ENCODE data around the gene ZBTB16.
A peak's percentile ranks its signal among the peaks of the same experiment; 100 is the strongest.

The ZBTB16 gene, protein sequence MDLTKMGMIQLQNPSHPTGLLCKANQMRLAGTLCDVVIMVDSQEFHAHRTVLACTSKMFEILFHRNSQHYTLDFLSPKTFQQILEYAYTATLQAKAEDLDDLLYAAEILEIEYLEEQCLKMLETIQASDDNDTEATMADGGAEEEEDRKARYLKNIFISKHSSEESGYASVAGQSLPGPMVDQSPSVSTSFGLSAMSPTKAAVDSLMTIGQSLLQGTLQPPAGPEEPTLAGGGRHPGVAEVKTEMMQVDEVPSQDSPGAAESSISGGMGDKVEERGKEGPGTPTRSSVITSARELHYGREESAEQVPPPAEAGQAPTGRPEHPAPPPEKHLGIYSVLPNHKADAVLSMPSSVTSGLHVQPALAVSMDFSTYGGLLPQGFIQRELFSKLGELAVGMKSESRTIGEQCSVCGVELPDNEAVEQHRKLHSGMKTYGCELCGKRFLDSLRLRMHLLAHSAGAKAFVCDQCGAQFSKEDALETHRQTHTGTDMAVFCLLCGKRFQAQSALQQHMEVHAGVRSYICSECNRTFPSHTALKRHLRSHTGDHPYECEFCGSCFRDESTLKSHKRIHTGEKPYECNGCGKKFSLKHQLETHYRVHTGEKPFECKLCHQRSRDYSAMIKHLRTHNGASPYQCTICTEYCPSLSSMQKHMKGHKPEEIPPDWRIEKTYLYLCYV

GRCh38 chr11:114059278-114059983 lies at the start of gene ZBTB16:
Gene ZBTB16 (plus strand): TSS chr11:114059711. CDS start chr11:114063301, 3,590 bp downstream.
- Histone ChIP-seq H3K36me3 (ENCODE audit: control insufficient read depth, insufficient read depth, low read length) (no peaks in the 10 kb centered on the region), H3K27me3 (ENCODE audit: control insufficient read depth, insufficient read depth, low read length) (no peaks in the 10 kb centered on the region), H3K4me3 (ENCODE audit: low read depth, low read length) (peak within 1 kb of the TSS; percentile 72), H3K9me3 (ENCODE audit: control insufficient read depth, low read length) (no peaks in the 10 kb centered on the region), H3K4me2 (ENCODE audit: low read length) (peak within 1 kb of the TSS; percentile 68), H2AFZ (peak within 1 kb of the TSS; percentile 71), H3K27ac (peak within 1 kb of the TSS; percentile 98), H3K9ac (peak within 1 kb of the TSS; percentile 94), H3K79me2 (peaks cover 24% of the 10 kb centered on the region), H3K4me1 (no peaks in the 10 kb centered on the region)
- TF ChIP-seq, protein P1, sequence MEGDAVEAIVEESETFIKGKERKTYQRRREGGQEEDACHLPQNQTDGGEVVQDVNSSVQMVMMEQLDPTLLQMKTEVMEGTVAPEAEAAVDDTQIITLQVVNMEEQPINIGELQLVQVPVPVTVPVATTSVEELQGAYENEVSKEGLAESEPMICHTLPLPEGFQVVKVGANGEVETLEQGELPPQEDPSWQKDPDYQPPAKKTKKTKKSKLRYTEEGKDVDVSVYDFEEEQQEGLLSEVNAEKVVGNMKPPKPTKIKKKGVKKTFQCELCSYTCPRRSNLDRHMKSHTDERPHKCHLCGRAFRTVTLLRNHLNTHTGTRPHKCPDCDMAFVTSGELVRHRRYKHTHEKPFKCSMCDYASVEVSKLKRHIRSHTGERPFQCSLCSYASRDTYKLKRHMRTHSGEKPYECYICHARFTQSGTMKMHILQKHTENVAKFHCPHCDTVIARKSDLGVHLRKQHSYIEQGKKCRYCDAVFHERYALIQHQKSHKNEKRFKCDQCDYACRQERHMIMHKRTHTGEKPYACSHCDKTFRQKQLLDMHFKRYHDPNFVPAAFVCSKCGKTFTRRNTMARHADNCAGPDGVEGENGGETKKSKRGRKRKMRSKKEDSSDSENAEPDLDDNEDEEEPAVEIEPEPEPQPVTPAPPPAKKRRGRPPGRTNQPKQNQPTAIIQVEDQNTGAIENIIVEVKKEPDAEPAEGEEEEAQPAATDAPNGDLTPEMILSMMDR (IDR thresholded peaks at IDR 0.05) = no peak

GRCh38 chr11:114010931-114011330 lies 48.6 kb upstream of the ZBTB16 start:
- H2AFZ ChIP-seq = no peak overlapping the region
- TF ChIP-seq, protein P1 (IDR thresholded peaks at IDR 0.05) = no peak
- H3K36me3 ChIP-seq (ENCODE audit: control insufficient read depth, insufficient read depth, low read length) = no peaks in the 10 kb centered on the region
- no peaks in the 10 kb centered on the region for H3K9me3 ChIP-seq (ENCODE audit: control insufficient read depth, low read length)
- H3K27me3 ChIP-seq (ENCODE audit: control insufficient read depth, insufficient read depth, low read length) = no peaks in the 10 kb centered on the region
- no peaks in the 10 kb centered on the region for H3K79me2 ChIP-seq
- H3K4me1 ChIP-seq = no peaks in the 10 kb centered on the region
- no peak overlapping the region for H3K27ac ChIP-seq
- H3K9ac ChIP-seq = no peak overlapping the region
- H3K4me2 ChIP-seq (ENCODE audit: low read length) = no peak overlapping the region
- no peak overlapping the region for H3K4me3 ChIP-seq (ENCODE audit: low read depth, low read length)

DNA sequence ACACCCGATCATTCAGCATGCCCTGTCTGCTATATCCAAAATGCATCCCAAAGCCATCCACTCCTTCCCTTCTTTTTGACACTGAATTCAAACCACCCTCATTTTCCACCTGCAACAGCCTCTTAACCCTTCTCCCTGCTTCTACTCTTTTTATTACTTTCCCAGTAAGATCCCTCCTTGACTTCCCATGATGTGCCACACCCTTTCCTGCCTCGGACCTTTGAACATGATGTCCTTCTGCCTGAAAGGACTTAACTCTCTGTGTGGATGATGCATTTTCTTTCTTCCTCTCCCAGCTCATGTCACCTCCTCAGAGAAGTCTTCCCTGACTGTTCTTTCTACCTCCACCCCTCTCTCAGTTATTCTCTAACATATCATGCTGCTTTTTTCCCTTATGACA lies 48.1 kb upstream of the ZBTB16 start:
- H3K27me3 ChIP-seq (ENCODE audit: control insufficient read depth, insufficient read depth, low read length) = no peaks in the 10 kb centered on the region
- no peak overlapping the region for H3K4me3 ChIP-seq (ENCODE audit: low read depth, low read length)

GRCh38 chr11:114015117-114015516 lies 44.4 kb upstream of the ZBTB16 start:
- TF ChIP-seq, protein P1 (IDR thresholded peaks at IDR 0.05) = no peak
- H3K9me3 ChIP-seq (ENCODE audit: control insufficient read depth, low read length) = no peaks in the 10 kb centered on the region
- H3K27me3 ChIP-seq (ENCODE audit: control insufficient read depth, insufficient read depth, low read length) = no peaks in the 10 kb centered on the region
- no peak overlapping the region for H3K27ac ChIP-seq
- no peaks in the 10 kb centered on the region for H3K4me1 ChIP-seq
- H3K9ac ChIP-seq = no peak overlapping the region
- H2AFZ ChIP-seq = no peak overlapping the region
- H3K4me3 ChIP-seq (ENCODE audit: low read depth, low read length) = no peak overlapping the region
- H3K36me3 ChIP-seq (ENCODE audit: control insufficient read depth, insufficient read depth, low read length) = no peaks in the 10 kb centered on the region
- no peak overlapping the region for H3K4me2 ChIP-seq (ENCODE audit: low read length)
- H3K79me2 ChIP-seq = no peaks in the 10 kb centered on the region

More for the DNA sequence above, 48.1 kb upstream of the ZBTB16 start:
- TF ChIP-seq, protein P1 (IDR thresholded peaks at IDR 0.05) = no peak
- no peaks in the 10 kb centered on the region for H3K9me3 ChIP-seq (ENCODE audit: control insufficient read depth, low read length)
- H3K4me1 ChIP-seq = no peaks in the 10 kb centered on the region
- no peaks in the 10 kb centered on the region for H3K79me2 ChIP-seq
- no peak overlapping the region for H3K4me2 ChIP-seq (ENCODE audit: low read length)
- no peak overlapping the region for H2AFZ ChIP-seq
- H3K36me3 ChIP-seq (ENCODE audit: control insufficient read depth, insufficient read depth, low read length) = no peaks in the 10 kb centered on the region
- H3K9ac ChIP-seq = no peak overlapping the region
- no peak overlapping the region for H3K27ac ChIP-seq

Measured in parathyroid adenoma (tissue), 2 donors.